HEK293 (cell line): ENCODE results near the gene TM2D1.
"Not testable (repeated sequence)": the region's sequence is repeated elsewhere in the genome, so short reads cannot be mapped to it uniquely, and the experiment has no call there.

Experiments
- CTCF ChIA-PET: fragments of 350-600 bp; formaldehyde crosslinking; extraction: SDS; loops from one replicate; lab custom pipeline; 2021; ENCODE audit warnings: antibody characterized with exemption; lab: Yijun Ruan, JAX
- POLR2A ChIA-PET: fragments of 300-600 bp; formaldehyde crosslinking; extraction: SDS; loops from one replicate; lab custom pipeline; 2020; ENCODE audit warnings: antibody characterized with exemption, inconsistent platforms; lab: Yijun Ruan, JAX
- H3K27ac ChIP-seq: fragments of 200-500 bp; sonication (Bioruptor generic); 2 replicates; pipeline ENCODE4 v1.5.1; 2014; ENCODE audit warnings: low read depth, low read length, control low read depth, inconsistent platforms; ENCODE audit errors: extremely low read depth
- H3K36me3 ChIP-seq, 2 experiments: fragments of 200-500 bp in 1 of 2; sonication (Bioruptor generic) in 1 of 2; 1 replicate in 1 of 2; 2 replicates in 1 of 2; pipeline ENCODE4 v1.5.1; 2014 to 2017; ENCODE audit warnings: inconsistent platforms in 2 of 2, low read length in 2 of 2; ENCODE audit not compliant: control insufficient read depth in 2 of 2, insufficient read depth in 1 of 2
- H3K4me1 ChIP-seq: fragments of 200-500 bp; sonication (Bioruptor generic); 2 replicates; pipeline ENCODE4 v1.5.1; 2014; ENCODE audit warnings: mild to moderate bottlenecking, low read length, inconsistent platforms; ENCODE audit not compliant: control insufficient read depth, insufficient read depth
- H3K4me3 ChIP-seq: 2 replicates; pipeline ENCODE4 v1.5.1; 2011; ENCODE audit warnings: low read depth, mild to moderate bottlenecking, control low read depth, low read length, moderate library complexity
- H3K9me3 ChIP-seq: fragments of 200-500 bp; sonication (Bioruptor generic); 2 replicates; pipeline ENCODE4 v1.5.1; 2014; ENCODE audit warnings: low read depth, low read length, inconsistent platforms; ENCODE audit not compliant: control insufficient read depth, insufficient read depth
- KLF1 ChIP-seq: fragments of 450-650 bp; formaldehyde crosslinking; IDR thresholded peaks from 2 replicates; pipeline ENCODE4 v1.5.1; 2016; ENCODE audit warnings: missing biosample characterization, missing genetic modification characterization
- KLF9 ChIP-seq: fragments of 450-650 bp; formaldehyde crosslinking; IDR thresholded peaks from 2 replicates; pipeline ENCODE4 v1.5.1; 2016; ENCODE audit warnings: missing biosample characterization, missing genetic modification characterization, low read depth
- MEIS1 ChIP-seq: sonication (generic); formaldehyde crosslinking; IDR thresholded peaks from 2 replicates; pipeline ENCODE4 v1.8.1; 2022; ENCODE audit warnings: missing genetic modification reagents, mild to moderate bottlenecking, borderline replicate concordance
- SETDB1 ChIP-seq: IDR thresholded peaks from one replicate; pipeline ENCODE4 v1.6.1; 2017; ENCODE audit warnings: mild to moderate bottlenecking, low read length, moderate library complexity, mixed read lengths; ENCODE audit not compliant: insufficient read length
- ZFP41 ChIP-seq: fragments of 450-650 bp; formaldehyde crosslinking; IDR thresholded peaks from 2 replicates; pipeline ENCODE4 v1.5.1; 2016; ENCODE audit warnings: missing biosample characterization, missing genetic modification characterization, borderline replicate concordance
- ZFP69B ChIP-seq: fragments of 450-650 bp; formaldehyde crosslinking; IDR thresholded peaks from 2 replicates; pipeline ENCODE4 v1.5.1; 2016; ENCODE audit warnings: missing biosample characterization, missing genetic modification characterization
- ZIC2 ChIP-seq: fragments of 450-650 bp; formaldehyde crosslinking; IDR thresholded peaks from 2 replicates; pipeline ENCODE4 v1.5.1; 2016; ENCODE audit warnings: missing biosample characterization, missing genetic modification characterization
- ZNF138 ChIP-seq: fragments of 450-650 bp; formaldehyde crosslinking; IDR thresholded peaks from 2 replicates; pipeline ENCODE4 v1.5.1; 2016; ENCODE audit warnings: missing biosample characterization, missing genetic modification characterization, borderline replicate concordance
- ZNF211 ChIP-seq: fragments of 450-650 bp; formaldehyde crosslinking; IDR thresholded peaks from 2 replicates; pipeline ENCODE4 v1.5.1; 2016; ENCODE audit warnings: low read depth, missing biosample characterization, missing genetic modification characterization
- ZNF221 ChIP-seq: fragments of 450-650 bp; formaldehyde crosslinking; IDR thresholded peaks from 2 replicates; pipeline ENCODE4 v1.5.1; 2017; ENCODE audit warnings: missing biosample characterization, missing genetic modification characterization, borderline replicate concordance
- ZNF473 ChIP-seq: fragments of 450-650 bp; formaldehyde crosslinking; IDR thresholded peaks from 2 replicates; pipeline ENCODE4 v1.5.1; 2017; ENCODE audit warnings: missing biosample characterization, missing genetic modification characterization
- ZNF624 ChIP-seq: fragments of 450-650 bp; formaldehyde crosslinking; IDR thresholded peaks from 2 replicates; pipeline ENCODE4 v1.5.1; 2017; ENCODE audit warnings: missing biosample characterization, missing genetic modification characterization
- ZNF701 ChIP-seq: fragments of 450-650 bp; formaldehyde crosslinking; IDR thresholded peaks from 2 replicates; pipeline ENCODE4 v1.5.1; 2016; ENCODE audit warnings: missing biosample characterization, missing genetic modification characterization
- ZNF792 ChIP-seq: fragments of 450-650 bp; formaldehyde crosslinking; IDR thresholded peaks from 2 replicates; pipeline ENCODE4 v1.5.1; 2016; ENCODE audit warnings: missing biosample characterization, missing genetic modification characterization
- ZNF830 ChIP-seq: fragments of 450-650 bp; IDR thresholded peaks from 2 replicates; pipeline ENCODE4 v1.5.0; 2018; ENCODE audit warnings: missing biosample characterization, missing genetic modification characterization, low read depth, mild to moderate bottlenecking, moderate library complexity
- TF ChIP-seq, protein P1 (sequence below): fragments of 450-650 bp; IDR thresholded peaks from 2 replicates; pipeline ENCODE4 v1.5.1; 2018; ENCODE audit warnings: missing biosample characterization, mild to moderate bottlenecking, missing genetic modification characterization
- TF ChIP-seq, protein P2 (sequence below): fragments of 450-650 bp; formaldehyde crosslinking; IDR thresholded peaks from 2 replicates; pipeline ENCODE4 v1.5.1; 2017; ENCODE audit warnings: missing biosample characterization, mild to moderate bottlenecking, missing genetic modification characterization, moderate library complexity
- TF ChIP-seq, protein P3 (sequence below): fragments of 450-650 bp; formaldehyde crosslinking; IDR thresholded peaks from 2 replicates; pipeline ENCODE4 v1.5.1; 2016; ENCODE audit warnings: missing biosample characterization, missing genetic modification characterization

TM2D1 gene

DNA sequence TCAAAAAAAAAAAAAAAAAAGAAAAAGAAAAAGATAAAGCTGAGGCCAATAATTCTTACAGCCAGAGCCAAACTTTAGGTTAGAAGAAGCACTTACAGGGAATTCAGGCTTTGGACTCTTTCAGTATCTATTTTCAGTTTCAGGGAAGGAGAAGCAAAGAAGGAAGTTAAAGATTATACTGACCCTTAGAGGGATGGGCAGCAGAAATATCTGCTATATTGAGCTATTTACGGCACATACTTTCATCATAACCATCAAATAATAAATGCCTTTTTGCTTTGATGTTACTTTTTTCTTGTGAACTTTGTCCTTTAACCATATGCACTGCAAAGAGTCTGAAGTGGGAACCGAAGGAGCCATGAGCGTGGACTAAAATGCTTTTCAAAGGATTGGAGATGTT is 42.0 kb downstream of the TM2D1 start:
- ChIA-PET CTCF (no interaction called here), POLR2A (interaction anchor here (0.7 kb wide), 1 partner anchor 700 kb away, joined by 5 read pairs; no protein-coding TSS in a partner anchor)
- Histone ChIP-seq H3K27ac (no peak overlapping the region), H3K36me3 (peaks cover 14 to 30% of the 10 kb centered on the region in 2 experiments), H3K4me3 (no peak overlapping the region), H3K4me1 (no peaks in the 10 kb centered on the region), H3K9me3 (no peaks in the 10 kb centered on the region)
- TF ChIP-seq, protein P1, sequence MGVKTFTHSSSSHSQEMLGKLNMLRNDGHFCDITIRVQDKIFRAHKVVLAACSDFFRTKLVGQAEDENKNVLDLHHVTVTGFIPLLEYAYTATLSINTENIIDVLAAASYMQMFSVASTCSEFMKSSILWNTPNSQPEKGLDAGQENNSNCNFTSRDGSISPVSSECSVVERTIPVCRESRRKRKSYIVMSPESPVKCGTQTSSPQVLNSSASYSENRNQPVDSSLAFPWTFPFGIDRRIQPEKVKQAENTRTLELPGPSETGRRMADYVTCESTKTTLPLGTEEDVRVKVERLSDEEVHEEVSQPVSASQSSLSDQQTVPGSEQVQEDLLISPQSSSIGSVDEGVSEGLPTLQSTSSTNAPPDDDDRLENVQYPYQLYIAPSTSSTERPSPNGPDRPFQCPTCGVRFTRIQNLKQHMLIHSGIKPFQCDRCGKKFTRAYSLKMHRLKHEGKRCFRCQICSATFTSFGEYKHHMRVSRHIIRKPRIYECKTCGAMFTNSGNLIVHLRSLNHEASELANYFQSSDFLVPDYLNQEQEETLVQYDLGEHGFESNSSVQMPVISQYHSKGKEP = no peak
- TF ChIP-seq ZNF138 = no peak
- no peak for TF ChIP-seq MEIS1 (CRISPR knock-in tag)
- no peak for TF ChIP-seq ZNF211
- TF ChIP-seq ZFP69B = no peak
- no peak for TF ChIP-seq ZNF792 (tag by site-specific recombination)
- no peak for TF ChIP-seq ZFP41 (tag by site-specific recombination)
- no peak for TF ChIP-seq ZNF701 (tag by site-specific recombination)

DNA sequence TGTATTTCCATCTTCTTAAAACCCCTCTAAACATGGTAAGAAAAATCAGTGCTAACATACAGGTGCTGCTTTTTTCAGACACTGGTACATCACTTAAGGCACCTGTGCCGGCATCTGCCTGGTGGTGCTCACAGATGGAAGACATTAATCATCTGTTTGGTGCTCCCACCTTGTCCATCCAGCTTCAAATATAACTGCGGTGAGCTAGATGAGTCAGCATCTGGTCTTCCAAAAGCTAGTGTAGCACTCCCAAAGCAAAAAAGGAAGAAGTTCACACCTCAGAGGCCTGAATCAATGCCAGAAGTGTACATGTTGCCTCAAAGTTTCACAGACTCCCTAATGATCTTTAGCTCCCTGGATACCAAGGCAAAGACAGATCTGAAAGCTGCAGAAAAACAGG is 44.4 kb downstream of the TM2D1 start:
- TF ChIP-seq ZNF473 (no peak), ZNF624 (tag by site-specific recombination) (no peak), SETDB1 (no peak), ZIC2 (tag by site-specific recombination) (no peak), KLF1 (no peak), ZNF830 (tag by site-specific recombination) (no peak), ZNF221 (no peak), KLF9 (tag by site-specific recombination) (no peak)
- TF ChIP-seq, protein P2, sequence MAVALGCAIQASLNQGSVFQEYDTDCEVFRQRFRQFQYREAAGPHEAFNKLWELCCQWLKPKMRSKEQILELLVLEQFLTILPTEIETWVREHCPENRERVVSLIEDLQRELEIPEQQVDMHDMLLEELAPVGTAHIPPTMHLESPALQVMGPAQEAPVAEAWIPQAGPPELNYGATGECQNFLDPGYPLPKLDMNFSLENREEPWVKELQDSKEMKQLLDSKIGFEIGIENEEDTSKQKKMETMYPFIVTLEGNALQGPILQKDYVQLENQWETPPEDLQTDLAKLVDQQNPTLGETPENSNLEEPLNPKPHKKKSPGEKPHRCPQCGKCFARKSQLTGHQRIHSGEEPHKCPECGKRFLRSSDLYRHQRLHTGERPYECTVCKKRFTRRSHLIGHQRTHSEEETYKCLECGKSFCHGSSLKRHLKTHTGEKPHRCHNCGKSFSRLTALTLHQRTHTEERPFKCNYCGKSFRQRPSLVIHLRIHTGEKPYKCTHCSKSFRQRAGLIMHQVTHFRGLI (tag by site-specific recombination) = no peak
- TF ChIP-seq, protein P3, sequence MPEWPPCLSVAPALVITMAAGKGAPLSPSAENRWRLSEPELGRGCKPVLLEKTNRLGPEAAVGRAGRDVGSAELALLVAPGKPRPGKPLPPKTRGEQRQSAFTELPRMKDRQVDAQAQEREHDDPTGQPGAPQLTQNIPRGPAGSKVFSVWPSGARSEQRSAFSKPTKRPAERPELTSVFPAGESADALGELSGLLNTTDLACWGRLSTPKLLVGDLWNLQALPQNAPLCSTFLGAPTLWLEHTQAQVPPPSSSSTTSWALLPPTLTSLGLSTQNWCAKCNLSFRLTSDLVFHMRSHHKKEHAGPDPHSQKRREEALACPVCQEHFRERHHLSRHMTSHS (tag by site-specific recombination) = no peak
- TF ChIP-seq, all 188 proteins: peak for 0
- CTCF ChIA-PET = interaction anchor here (0.6 to 1.0 kb wide), 3 partner anchors 17 to 644 kb away, joined by 3 read pairs; no protein-coding TSS in a partner anchor
- no peaks in the 10 kb centered on the region for H3K4me1 ChIP-seq
- peaks cover 4 to 24% of the 10 kb centered on the region in 2 experiments for H3K36me3 ChIP-seq
- H3K9me3 ChIP-seq = no peaks in the 10 kb centered on the region
- POLR2A ChIA-PET = interaction anchor here (0.6 kb wide), 1 partner anchor 16 kb away, joined by 4 read pairs; no protein-coding TSS in a partner anchor
- no peak overlapping the region for H3K27ac ChIP-seq
- no peak overlapping the region for H3K4me3 ChIP-seq

DNA sequence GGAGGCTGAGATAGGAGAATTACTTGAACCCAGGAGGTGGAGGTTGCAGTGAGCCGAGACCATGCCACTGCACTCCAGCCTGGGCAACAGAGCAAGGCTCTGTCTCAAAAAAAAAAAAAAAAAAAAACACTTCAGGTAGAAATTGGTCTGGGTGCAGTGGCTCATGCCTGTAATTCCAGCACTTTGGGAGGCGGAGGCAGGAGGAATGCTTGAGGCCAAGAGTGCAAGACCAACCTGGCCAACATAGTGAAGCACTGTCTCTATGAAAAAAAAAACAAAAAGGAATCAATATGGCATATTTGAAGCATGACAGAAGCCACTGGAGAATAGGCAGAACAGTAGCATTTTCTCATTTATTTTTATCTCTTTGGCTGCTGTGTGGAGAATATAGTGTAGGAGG is 48.1 kb downstream of the TM2D1 start:
- H3K36me3 ChIP-seq = peaks cover 0 to 11% of the 10 kb centered on the region in 2 experiments; a peak in 1 of 3 replicates
- POLR2A ChIA-PET, H3K4me3 ChIP-seq, H3K9me3 ChIP-seq, H3K4me1 ChIP-seq, CTCF ChIA-PET, H3K27ac ChIP-seq: not testable (repeated sequence)
